Keratinocyte (primary cell): ENCODE measurements around the gene INPP5A. TPM values are rescaled to one million over a fixed set of nuclear protein-coding genes. Genes with fewer than 3 reads are reported as not detected.
"Not testable (repeated sequence)": the region's sequence is repeated elsewhere in the genome, so short reads cannot be mapped to it uniquely, and the experiment has no call there.

Source experiments
- DNase-seq: peaks from one replicate; pipeline ENCODE4 v3.0.0-alpha.2; 2011; ENCODE audit warnings: low read depth, missing footprints, low spot score
- FAIRE-seq: peaks from 2 replicates; lab custom pipeline; 2011; peaks lifted over from hg19 to GRCh38; lab: Jason Lieb, UNC
- H2AFZ ChIP-seq: 2 replicates; pipeline ENCODE4 v1.6.0; 2012; ENCODE audit warnings: low read length, control low read depth, inconsistent platforms; ENCODE audit not compliant: control insufficient read depth
- H3K27ac ChIP-seq: 2 replicates; pipeline ENCODE4 v1.5.1; 2011; ENCODE audit warnings: low read length; ENCODE audit not compliant: control insufficient read depth, insufficient read depth
- H3K27me3 ChIP-seq: 3 replicates; pipeline ENCODE4 v1.6.0; 2011; ENCODE audit warnings: low read length; ENCODE audit not compliant: control insufficient read depth, insufficient read depth; ENCODE audit errors: extremely low read depth
- H3K36me3 ChIP-seq, 2 experiments: 2 replicates in 1 of 2; 3 replicates in 1 of 2; pipeline ENCODE4 v1.5.1; 2011; ENCODE audit warnings: low read length in 2 of 2, mild to moderate bottlenecking in 1 of 2; ENCODE audit not compliant: control insufficient read depth in 2 of 2, insufficient read depth in 2 of 2; ENCODE audit errors: extremely low read depth in 1 of 2
- H3K4me1 ChIP-seq: 3 replicates; pipeline ENCODE4 v1.5.1; 2011; ENCODE audit warnings: low read length; ENCODE audit not compliant: control insufficient read depth, insufficient read depth; ENCODE audit errors: extremely low read depth
- H3K4me2 ChIP-seq: 3 replicates; pipeline ENCODE4 v1.6.0; 2011; ENCODE audit warnings: low read depth, low read length; ENCODE audit not compliant: control insufficient read depth, insufficient read depth; ENCODE audit errors: extremely low read depth
- H3K4me3 ChIP-seq, 3 experiments: fragments of 200-600 bp in 1 of 3; sonication (generic) in 1 of 3; 2 replicates in 2 of 3; 3 replicates in 1 of 3; pipeline ENCODE4 v1.5.1; 2011 to 2016; ENCODE audit warnings: low read length in 3 of 3, mild to moderate bottlenecking in 3 of 3, control low read depth in 2 of 3, inconsistent platforms in 1 of 3, low read depth in 1 of 3, mixed read lengths in 1 of 3, mixed run types in 1 of 3, moderate library complexity in 1 of 3; ENCODE audit not compliant: control insufficient read depth in 2 of 3, insufficient read depth in 2 of 3; ENCODE audit errors: extremely low read depth in 1 of 3
- H3K79me2 ChIP-seq: 2 replicates; pipeline ENCODE4 v1.6.0; 2012; ENCODE audit warnings: low read length; ENCODE audit not compliant: control insufficient read depth, insufficient read depth
- H3K9ac ChIP-seq: 3 replicates; pipeline ENCODE4 v1.6.0; 2011; ENCODE audit warnings: low read length; ENCODE audit not compliant: control insufficient read depth, insufficient read depth; ENCODE audit errors: extremely low read depth
- H3K9me1 ChIP-seq: 3 replicates; pipeline ENCODE4 v1.6.0; 2011; ENCODE audit warnings: low read length; ENCODE audit not compliant: control insufficient read depth, insufficient read depth; ENCODE audit errors: extremely low read depth
- H3K9me3 ChIP-seq: 2 replicates; pipeline ENCODE4 v1.5.1; 2012; ENCODE audit warnings: low read depth, low read length; ENCODE audit not compliant: control insufficient read depth
- H4K20me1 ChIP-seq: 3 replicates; pipeline ENCODE4 v1.6.0; 2011; ENCODE audit warnings: low read length; ENCODE audit not compliant: control insufficient read depth, insufficient read depth; ENCODE audit errors: extremely low read depth
- EZH2 ChIP-seq: IDR thresholded peaks from one replicate; pipeline ENCODE4 v1.6.1; 2012; ENCODE audit warnings: inconsistent platforms, mild to moderate bottlenecking, low read length, moderate library complexity
- dilution Hi-C: fragments of 300-500 bp; cut with MboI; formaldehyde crosslinking; loops from one replicate; pipeline ENCODE4 v1.7.0; 2020; ENCODE audit warnings: low sequenced_read_pairs; ENCODE audit not compliant: extremely low pct_ligation_motif_present
- polyA plus RNA-seq, 5 experiments: library from polyadenylated mRNA; depleted of rRNA in 3 of 5; stranded (reverse) in 3 of 5; stranded (forward) in 1 of 5; unstranded in 1 of 5; fragments of >200 nt; gene quantifications; 1 replicate in 1 of 5; 2 replicates in 3 of 5; 3 replicates in 1 of 5; pipeline versions ENCODE4 v1.2.1 to v1.2.3, GENCODE V29; 2011 to 2012; ENCODE audit warnings: missing spikeins in 2 of 5, low read depth in 1 of 5, low replicate concordance in 1 of 5
- TF ChIP-seq, protein P1 (sequence below), 3 experiments: IDR thresholded peaks in 1 of 3; conservative IDR thresholded peaks in 1 of 3; optimal IDR thresholded peaks in 1 of 3; 2 replicates in 2 of 3; 3 replicates in 1 of 3; pipeline versions ENCODE3 to v1.5.1; 2011; ENCODE audit warnings: low read length in 3 of 3, mild to moderate bottlenecking in 3 of 3, moderate library complexity in 2 of 3, control low read depth in 1 of 3, inconsistent platforms in 1 of 3; ENCODE audit not compliant: insufficient read depth in 2 of 3; ENCODE audit errors: extremely low read depth in 1 of 3

INPP5A gene
- polyA plus RNA-seq, 1 donor (not counting 4 experiments of a cell fraction or from before 2014, with no cell fraction given): 11.2 TPM

DNA sequence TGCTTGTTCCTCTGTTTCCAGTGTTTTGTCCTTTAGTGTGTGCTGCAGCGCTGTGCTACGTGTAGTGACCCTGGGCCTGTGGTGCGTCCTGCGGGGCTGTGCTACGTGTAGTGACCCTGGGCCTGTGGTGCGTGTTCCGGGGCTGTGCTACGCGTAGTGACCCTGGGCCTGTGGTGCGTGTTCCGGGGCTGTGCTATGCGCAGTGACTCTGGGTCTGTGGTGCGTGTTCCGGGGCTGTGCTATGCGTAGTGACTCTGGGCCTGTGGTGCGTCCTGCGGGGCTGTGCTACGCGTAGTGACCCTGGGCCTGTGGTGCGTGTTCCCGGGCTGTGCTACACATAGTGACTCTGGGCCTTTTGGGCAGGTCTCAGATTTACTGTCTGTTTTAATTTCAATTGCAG lies 60.1 kb downstream of the INPP5A start:
- dilution Hi-C loops: no loop called here
- FAIRE-seq: no peak
- H3K9ac ChIP-seq: no peak overlapping the region

DNA sequence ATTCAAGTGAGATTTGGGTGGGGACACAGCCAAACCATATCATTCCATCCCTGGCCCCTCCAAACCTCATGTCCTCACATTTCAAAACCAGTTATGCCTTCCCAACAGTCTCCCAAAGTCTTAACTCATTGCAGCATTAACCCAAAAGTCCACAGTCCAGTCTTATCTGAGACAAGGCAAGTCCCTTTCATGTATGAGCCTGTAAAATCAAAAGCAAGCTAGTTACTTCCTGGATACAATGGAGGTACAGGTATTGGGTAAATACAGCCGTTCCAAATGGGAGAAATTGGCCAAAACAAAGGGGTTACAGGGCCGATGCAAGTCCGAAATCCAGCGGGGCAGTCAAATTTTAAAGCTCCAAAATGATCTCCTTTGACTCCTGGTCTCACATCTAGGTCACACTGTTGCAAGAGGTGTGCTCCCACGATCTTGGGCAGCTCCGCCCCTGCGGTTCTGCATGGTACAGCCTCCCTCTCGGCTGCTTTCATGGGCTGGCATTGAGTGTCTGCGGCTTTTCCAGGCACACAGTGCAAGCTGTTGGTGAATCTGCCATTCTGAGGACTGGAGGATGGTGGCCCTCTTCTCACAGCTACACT lies 61.5 kb downstream of the INPP5A start:
- H3K4me2 ChIP-seq, FAIRE-seq, dilution Hi-C loops, H3K9me3 ChIP-seq, H3K27me3 ChIP-seq, DNase-seq, H3K9ac ChIP-seq, H3K4me1 ChIP-seq, H2AFZ ChIP-seq, H3K36me3 ChIP-seq, H3K27ac ChIP-seq, H3K9me1 ChIP-seq, H3K4me3 ChIP-seq, H4K20me1 ChIP-seq: not testable (repeated sequence)
- H3K79me2 ChIP-seq: peaks cover 19% of the 10 kb centered on the region

More for the DNA sequence above, 60.1 kb downstream of the INPP5A start:
- H3K27me3 ChIP-seq: no peaks in the 10 kb centered on the region
- TF ChIP-seq, protein P1, sequence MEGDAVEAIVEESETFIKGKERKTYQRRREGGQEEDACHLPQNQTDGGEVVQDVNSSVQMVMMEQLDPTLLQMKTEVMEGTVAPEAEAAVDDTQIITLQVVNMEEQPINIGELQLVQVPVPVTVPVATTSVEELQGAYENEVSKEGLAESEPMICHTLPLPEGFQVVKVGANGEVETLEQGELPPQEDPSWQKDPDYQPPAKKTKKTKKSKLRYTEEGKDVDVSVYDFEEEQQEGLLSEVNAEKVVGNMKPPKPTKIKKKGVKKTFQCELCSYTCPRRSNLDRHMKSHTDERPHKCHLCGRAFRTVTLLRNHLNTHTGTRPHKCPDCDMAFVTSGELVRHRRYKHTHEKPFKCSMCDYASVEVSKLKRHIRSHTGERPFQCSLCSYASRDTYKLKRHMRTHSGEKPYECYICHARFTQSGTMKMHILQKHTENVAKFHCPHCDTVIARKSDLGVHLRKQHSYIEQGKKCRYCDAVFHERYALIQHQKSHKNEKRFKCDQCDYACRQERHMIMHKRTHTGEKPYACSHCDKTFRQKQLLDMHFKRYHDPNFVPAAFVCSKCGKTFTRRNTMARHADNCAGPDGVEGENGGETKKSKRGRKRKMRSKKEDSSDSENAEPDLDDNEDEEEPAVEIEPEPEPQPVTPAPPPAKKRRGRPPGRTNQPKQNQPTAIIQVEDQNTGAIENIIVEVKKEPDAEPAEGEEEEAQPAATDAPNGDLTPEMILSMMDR (optimal IDR thresholded peaks at IDR 0.05 in 1 of 3, IDR thresholded peaks at IDR 0.05 in 1 of 3, conservative IDR thresholded peaks at IDR 0.05 in 1 of 3; ENCODE audit: extremely low read depth in 1 of 3, insufficient read depth in 2 of 3, low read length in 3 of 3): no peak
- TF ChIP-seq EZH2: no peak
- H4K20me1 ChIP-seq: peaks cover 5% of the 10 kb centered on the region
- no peak overlapping the region for H2AFZ ChIP-seq
- H3K27ac ChIP-seq: no peak overlapping the region
- no peak for DNase-seq
- H3K9me1 ChIP-seq: no peaks in the 10 kb centered on the region
- peaks cover 8% of the 10 kb centered on the region for H3K9me3 ChIP-seq
- no peak overlapping the region for H3K4me2 ChIP-seq
- peaks cover 23% of the 10 kb centered on the region for H3K79me2 ChIP-seq
- H3K4me1 ChIP-seq: no peaks in the 10 kb centered on the region
- H3K4me3 ChIP-seq: no peak overlapping the region
- H3K36me3 ChIP-seq: no peaks in the 10 kb centered on the region

DNA sequence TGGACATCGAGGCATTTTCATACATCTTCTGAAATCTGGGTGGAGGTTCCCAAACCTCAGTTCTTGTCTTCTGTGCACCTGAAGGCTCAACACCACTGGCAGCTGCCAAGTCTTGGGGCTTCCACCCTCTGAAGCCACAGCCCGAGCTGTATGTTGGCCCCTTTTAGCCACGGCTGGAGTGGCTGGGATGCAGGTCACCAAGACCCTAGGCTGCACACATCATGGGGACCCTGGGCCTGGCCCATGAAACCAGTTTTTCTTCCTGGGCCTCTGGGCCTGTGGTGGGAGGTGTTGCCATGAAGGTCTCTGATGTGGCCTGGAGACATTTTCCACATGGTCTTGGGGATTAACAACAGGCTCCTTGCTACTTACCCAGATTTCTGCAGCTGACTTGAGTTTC lies 62.1 kb downstream of the INPP5A start:
- H3K27ac ChIP-seq: no peak overlapping the region
- no peaks in the 10 kb centered on the region for H3K27me3 ChIP-seq
- no peaks in the 10 kb centered on the region for H3K9me1 ChIP-seq
- no peak for FAIRE-seq
- H3K79me2 ChIP-seq: peaks cover 13% of the 10 kb centered on the region
- H4K20me1 ChIP-seq: peaks cover 5% of the 10 kb centered on the region
- no peak for DNase-seq
- no peaks in the 10 kb centered on the region for H3K36me3 ChIP-seq
- H3K4me1 ChIP-seq: no peaks in the 10 kb centered on the region
- no peak overlapping the region for H3K4me3 ChIP-seq
- dilution Hi-C loops: no loop called here
- peaks cover 8% of the 10 kb centered on the region for H3K9me3 ChIP-seq
- H3K9ac ChIP-seq: no peak overlapping the region
- TF ChIP-seq, protein P1 (optimal IDR thresholded peaks at IDR 0.05 in 1 of 3, IDR thresholded peaks at IDR 0.05 in 1 of 3, conservative IDR thresholded peaks at IDR 0.05 in 1 of 3; ENCODE audit: extremely low read depth in 1 of 3, insufficient read depth in 2 of 3, low read length in 3 of 3): no peak
- no peak for TF ChIP-seq EZH2
- no peak overlapping the region for H3K4me2 ChIP-seq
- H2AFZ ChIP-seq: no peak overlapping the region
